LNCAP (cell line): ENCODE measurements around the gene MPI.

ENCODE experiments used
- CTCF ChIP-seq: fragments of 450-650 bp; IDR thresholded peaks from 2 replicates; pipeline ENCODE4 v1.5.1; 2017; ENCODE audit warnings: mild to moderate bottlenecking

MPI gene

GRCh38 chr15:74844319-74845207 is 45.3 kb upstream of the MPI start:
- TF ChIP-seq CTCF = no peak

- no peak for TF ChIP-seq CTCF
Observed at GRCh38 chr15:74845208-74845568, 44.7 kb upstream of the MPI start.

GRCh38 chr15:74845581-74845980 is 44.3 kb upstream of the MPI start:
- TF ChIP-seq CTCF = no peak

- TF ChIP-seq CTCF = no peak
Observed at GRCh38 chr15:74847432-74847831, 42.4 kb upstream of the MPI start.

- TF ChIP-seq CTCF = no peak
Observed at GRCh38 chr15:74850393-74850792, 39.4 kb upstream of the MPI start.

GRCh38 chr15:74851960-74852359 is 37.9 kb upstream of the MPI start:
- TF ChIP-seq CTCF = no peak

GRCh38 chr15:74854453-74855022 is 35.3 kb upstream of the MPI start:
- TF ChIP-seq CTCF = no peak
